ENCODE measurements around the gene LRRC4.

The LRRC4 gene

DNA sequence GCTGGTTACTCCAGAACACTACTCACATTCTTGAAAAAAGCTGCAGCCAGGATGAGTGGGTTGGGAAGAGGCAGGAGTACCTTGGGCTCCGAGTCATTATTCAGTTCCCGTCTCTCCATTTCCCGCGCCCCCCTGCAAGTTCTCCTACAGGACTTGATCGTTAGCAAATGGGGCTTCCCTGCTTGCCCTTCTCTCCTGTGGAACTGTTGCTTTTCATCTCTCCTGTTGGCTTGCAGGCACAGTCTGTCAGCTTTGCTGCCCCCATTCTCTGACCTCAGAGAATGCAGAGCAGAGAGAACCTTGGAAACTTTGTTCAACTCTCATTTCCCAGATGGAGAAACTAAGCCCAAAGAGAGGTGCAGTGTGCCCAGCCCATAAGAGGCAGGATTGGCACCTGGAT is 35.6 kb upstream of the LRRC4 start:
- no peaks in the 10 kb centered on the region for H3K27me3 Mint-ChIP-seq
- no peaks in the 10 kb centered on the region for H3K9me3 Mint-ChIP-seq
- no peak overlapping the region for H3K27ac Mint-ChIP-seq
- H3K36me3 Mint-ChIP-seq, result peaks cover 22% of the 10 kb centered on the region
- H3K4me3 Mint-ChIP-seq, result no peak overlapping the region
- ATAC-seq, result no peak
- no peaks in the 10 kb centered on the region for H3K4me1 Mint-ChIP-seq

DNA sequence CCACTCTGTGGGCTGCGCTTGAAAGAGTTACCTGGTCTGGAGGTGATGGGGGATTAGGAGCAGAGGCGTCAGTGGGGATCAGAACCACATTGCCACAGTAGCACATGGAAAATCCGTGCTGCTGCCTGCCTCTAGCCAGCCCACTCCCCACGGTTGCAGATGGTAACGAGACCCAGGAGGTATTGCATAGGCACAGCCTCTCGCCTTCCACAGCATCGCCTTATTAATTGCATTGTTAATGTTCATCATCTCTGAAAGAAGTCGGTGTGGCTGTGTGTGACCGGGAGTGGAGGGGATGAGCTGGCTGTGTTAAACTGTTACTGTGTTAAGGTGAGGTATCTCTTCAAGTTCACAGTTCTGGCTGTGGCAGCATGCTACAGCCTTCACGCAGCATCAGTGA is 35.2 kb upstream of the LRRC4 start:
- Mint-ChIP-seq H3K4me1 (no peaks in the 10 kb centered on the region), H3K36me3 (peaks cover 22% of the 10 kb centered on the region), H3K4me3 (no peak overlapping the region), H3K9me3 (no peaks in the 10 kb centered on the region), H3K27ac (no peak overlapping the region), H3K27me3 (no peaks in the 10 kb centered on the region)
- ATAC-seq, result no peak

DNA sequence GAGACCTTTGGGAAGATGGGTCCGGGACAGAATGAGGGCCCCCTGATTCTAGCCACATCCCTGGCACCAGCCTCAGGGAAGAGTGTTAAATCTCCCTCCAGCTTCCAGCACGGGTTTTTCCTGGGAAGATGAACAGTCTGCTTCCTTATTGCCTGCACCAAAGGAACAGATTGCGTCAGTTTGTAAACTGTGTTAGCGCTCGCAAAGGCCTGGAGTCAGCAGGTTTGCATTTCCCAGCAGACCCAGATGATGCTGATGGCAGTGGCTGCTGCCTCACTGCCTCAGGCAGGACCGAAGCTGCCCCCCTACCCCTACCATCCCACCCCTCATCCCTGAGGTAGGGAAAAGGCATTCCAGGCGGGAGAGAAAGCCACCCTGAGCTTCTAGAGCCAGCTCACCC is 34.6 kb upstream of the LRRC4 start:
- Mint-ChIP-seq H3K36me3 (peaks cover 23% of the 10 kb centered on the region), H3K27me3 (no peaks in the 10 kb centered on the region), H3K4me3 (no peak overlapping the region), H3K9me3 (no peaks in the 10 kb centered on the region), H3K27ac (no peak overlapping the region), H3K4me1 (no peaks in the 10 kb centered on the region)
- no peak for ATAC-seq

DNA sequence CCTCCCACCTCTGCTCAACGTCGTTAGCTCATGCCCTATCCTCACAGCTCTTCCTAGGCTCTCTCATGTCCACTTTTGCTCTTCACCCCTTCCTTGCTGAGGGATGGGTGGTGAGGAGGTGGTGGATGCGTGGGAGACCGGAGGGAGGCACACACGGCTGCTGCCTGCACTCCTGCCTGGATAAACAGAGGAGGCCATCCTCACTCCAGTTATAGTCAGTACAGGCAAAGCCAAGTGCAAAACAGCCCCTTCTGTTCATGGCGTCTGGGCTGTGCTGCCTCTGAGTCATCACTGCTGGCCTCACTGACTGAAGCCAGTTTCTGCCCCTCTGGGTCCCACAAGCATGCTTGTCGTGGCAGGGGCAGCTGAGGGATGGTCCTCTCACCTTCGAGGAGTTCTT is 31.9 kb upstream of the LRRC4 start:
- H3K27me3 Mint-ChIP-seq, result no peaks in the 10 kb centered on the region

DNA sequence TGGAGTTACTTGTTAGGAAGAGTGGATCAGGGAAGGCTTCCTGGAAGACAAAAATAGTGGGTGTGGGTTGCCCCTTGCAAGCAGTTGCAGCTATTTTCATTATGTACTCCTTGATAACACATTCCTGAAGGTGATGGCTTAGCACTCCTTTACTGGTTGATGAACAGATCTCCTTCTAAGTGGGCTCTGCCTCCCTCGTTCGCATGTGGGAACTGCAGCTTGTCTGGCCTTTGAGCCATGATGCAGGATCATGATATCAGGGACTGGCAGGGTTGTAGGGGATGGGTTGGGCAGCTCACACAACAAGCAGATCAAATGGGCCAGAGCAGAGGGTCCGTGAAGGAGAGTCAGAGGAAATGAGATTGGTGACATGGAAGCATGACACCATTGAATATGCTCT is 28.8 kb upstream of the LRRC4 start:
- no peaks in the 10 kb centered on the region for H3K27me3 Mint-ChIP-seq
- peaks cover 13% of the 10 kb centered on the region for H3K4me1 Mint-ChIP-seq
- no peak overlapping the region for H3K27ac Mint-ChIP-seq
- H3K9me3 Mint-ChIP-seq, result no peaks in the 10 kb centered on the region
- no peak overlapping the region for H3K4me3 Mint-ChIP-seq
- H3K36me3 Mint-ChIP-seq, result peaks cover 32% of the 10 kb centered on the region
- no peak for ATAC-seq

More for the DNA sequence above, 31.9 kb upstream of the LRRC4 start:
- no peak overlapping the region for H3K4me3 Mint-ChIP-seq
- H3K27ac Mint-ChIP-seq, result no peak overlapping the region
- peaks cover 33% of the 10 kb centered on the region for H3K36me3 Mint-ChIP-seq
- H3K4me1 Mint-ChIP-seq, result peaks cover 8% of the 10 kb centered on the region
- H3K9me3 Mint-ChIP-seq, result no peaks in the 10 kb centered on the region
- no peak for ATAC-seq

DNA sequence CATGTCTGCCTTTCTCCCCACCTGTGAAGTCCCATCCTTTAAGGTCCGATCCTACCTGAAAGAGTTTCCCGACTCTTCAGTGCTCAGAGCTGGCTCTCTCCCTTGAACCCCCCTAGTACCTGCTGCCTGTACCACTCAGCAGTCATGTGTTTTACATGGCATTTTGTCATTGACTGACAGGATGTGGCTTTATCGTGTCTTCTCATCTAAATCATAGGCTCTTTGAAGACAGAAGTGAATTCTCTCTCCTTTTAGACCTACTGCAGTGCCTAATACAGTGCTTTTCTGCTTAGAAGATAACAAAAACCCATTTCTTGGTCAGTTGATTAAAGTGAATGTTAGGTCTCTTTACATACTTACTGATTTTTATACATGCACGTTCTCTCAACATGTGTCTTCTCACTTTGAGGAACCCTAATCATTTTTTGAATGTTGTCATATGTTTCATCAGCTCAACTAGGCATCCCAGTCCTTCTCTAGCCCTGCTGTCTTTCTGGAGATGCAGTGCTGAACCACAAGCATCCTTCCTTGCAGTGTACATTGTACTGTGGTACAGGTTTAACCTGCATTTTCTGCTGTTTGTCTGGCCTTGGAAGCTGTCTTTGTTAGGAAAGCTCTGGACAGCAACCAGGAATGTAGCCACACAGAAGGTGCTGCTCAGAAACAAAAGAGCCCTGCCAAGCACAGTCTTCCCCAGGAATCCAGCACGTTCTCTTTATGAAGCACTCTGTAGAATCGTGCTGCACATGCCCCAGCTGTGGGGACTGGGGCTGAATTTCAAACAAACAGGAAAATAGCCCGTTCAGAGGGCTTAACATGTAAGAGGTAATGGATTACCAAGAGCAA is 28.1 kb upstream of the LRRC4 start:
- no peak for ATAC-seq
- peaks cover 28% of the 10 kb centered on the region for H3K36me3 Mint-ChIP-seq
- no peak overlapping the region for H3K4me3 Mint-ChIP-seq
- H3K27me3 Mint-ChIP-seq, result no peaks in the 10 kb centered on the region
- H3K9me3 Mint-ChIP-seq, result no peaks in the 10 kb centered on the region
- H3K27ac Mint-ChIP-seq, result no peak overlapping the region
- H3K4me1 Mint-ChIP-seq, result peaks cover 13% of the 10 kb centered on the region

DNA sequence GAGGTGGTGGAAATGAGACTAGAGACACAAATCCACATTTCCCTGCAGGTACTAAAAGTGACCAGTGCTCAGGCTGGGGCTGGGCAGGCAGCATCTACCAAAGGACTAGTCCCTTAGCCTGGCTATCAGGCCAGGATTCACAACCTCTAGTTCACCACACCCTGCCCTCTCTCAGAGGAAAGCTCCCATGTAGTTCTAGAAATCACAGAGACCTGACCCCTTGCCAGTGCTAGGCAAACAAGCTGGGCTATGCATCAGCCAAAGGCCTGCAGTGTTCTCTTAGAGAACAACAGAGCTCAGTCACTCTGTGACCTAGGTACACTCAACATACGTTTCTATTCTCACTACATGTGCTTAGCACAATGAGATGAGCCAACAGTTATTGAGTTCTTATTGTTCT is 26.7 kb upstream of the LRRC4 start:
- peaks cover 23% of the 10 kb centered on the region for H3K36me3 Mint-ChIP-seq
- no peaks in the 10 kb centered on the region for H3K27me3 Mint-ChIP-seq
- H3K9me3 Mint-ChIP-seq, result no peaks in the 10 kb centered on the region
- no peak for ATAC-seq
- no peak overlapping the region for H3K4me3 Mint-ChIP-seq
- no peak overlapping the region for H3K27ac Mint-ChIP-seq
- peaks cover 13% of the 10 kb centered on the region for H3K4me1 Mint-ChIP-seq

DNA sequence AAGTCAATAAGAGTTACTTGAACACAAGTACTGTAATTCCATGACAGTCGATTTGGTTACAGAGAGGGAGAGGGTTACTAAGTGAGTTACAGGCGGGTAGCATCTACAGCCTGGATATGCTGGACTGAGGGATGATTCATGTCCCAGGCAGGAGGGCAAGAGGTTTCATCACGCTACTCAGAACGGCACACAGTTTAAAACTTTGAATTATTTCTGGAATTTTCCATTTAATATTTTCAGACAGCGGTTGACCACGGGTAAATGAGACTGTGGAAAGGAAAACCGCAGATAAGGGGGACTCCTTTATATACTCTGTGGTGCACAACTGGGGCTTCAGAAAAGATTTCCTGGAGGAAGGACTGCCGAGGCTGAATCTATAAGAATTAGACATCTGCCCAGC is 25.7 kb upstream of the LRRC4 start:
- H3K27me3 Mint-ChIP-seq, result no peaks in the 10 kb centered on the region
- no peaks in the 10 kb centered on the region for H3K9me3 Mint-ChIP-seq
- H3K36me3 Mint-ChIP-seq, result peaks cover 23% of the 10 kb centered on the region
- no peak overlapping the region for H3K27ac Mint-ChIP-seq
- no peak for ATAC-seq
- H3K4me3 Mint-ChIP-seq, result no peak overlapping the region
- H3K4me1 Mint-ChIP-seq, result peaks cover 22% of the 10 kb centered on the region

DNA sequence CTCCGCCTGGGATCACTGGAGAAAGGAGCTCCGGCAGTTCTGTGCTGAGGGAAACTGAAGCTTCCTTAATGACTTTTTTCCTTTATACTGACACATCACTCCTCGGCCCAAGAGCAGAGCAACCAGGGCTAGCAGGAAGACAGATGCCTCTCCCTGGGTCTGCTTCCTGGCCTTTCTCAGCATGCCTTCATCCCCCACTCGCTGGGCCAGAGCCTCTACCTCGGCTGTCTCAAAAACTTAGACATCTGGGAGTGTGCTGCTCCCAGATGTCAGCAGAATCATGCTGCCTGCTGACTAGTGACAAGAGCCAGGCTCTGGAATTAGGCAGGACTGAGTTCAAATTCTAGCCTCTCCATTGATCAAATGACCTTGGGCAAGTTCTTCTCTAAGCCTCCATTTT is 24.4 kb upstream of the LRRC4 start:
- H3K9me3 Mint-ChIP-seq, result no peaks in the 10 kb centered on the region
- H3K27ac Mint-ChIP-seq, result no peak overlapping the region
- H3K4me1 Mint-ChIP-seq, result peaks cover 29% of the 10 kb centered on the region
- H3K36me3 Mint-ChIP-seq, result peaks cover 25% of the 10 kb centered on the region
- H3K4me3 Mint-ChIP-seq, result no peak overlapping the region
- no peak for ATAC-seq
- H3K27me3 Mint-ChIP-seq, result no peaks in the 10 kb centered on the region

DNA sequence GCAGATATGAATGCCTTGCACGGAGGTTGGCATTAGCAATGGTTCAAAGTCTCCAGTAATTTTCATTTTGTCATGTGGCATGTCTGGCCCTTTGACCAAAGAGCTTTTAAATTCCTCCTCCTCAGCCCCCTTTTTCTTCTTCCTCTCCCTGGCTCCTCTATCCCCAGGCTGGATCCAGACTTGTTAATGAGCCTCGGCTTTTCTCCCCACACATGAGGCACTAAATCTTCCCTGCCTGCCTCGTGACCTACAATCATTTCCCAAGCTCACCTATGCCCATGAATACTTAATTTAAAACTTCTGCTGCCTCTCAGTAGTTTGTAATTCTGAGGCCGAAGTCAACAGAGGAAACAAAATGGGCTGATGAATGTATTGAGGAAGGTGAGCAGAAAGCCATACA is 23.3 kb upstream of the LRRC4 start:
- H3K4me1 Mint-ChIP-seq, result peaks cover 33% of the 10 kb centered on the region
- peaks cover 22% of the 10 kb centered on the region for H3K36me3 Mint-ChIP-seq
- H3K27me3 Mint-ChIP-seq, result no peaks in the 10 kb centered on the region
- no peak for ATAC-seq
- H3K4me3 Mint-ChIP-seq, result no peak overlapping the region
- no peak overlapping the region for H3K27ac Mint-ChIP-seq
- H3K9me3 Mint-ChIP-seq, result no peaks in the 10 kb centered on the region

DNA sequence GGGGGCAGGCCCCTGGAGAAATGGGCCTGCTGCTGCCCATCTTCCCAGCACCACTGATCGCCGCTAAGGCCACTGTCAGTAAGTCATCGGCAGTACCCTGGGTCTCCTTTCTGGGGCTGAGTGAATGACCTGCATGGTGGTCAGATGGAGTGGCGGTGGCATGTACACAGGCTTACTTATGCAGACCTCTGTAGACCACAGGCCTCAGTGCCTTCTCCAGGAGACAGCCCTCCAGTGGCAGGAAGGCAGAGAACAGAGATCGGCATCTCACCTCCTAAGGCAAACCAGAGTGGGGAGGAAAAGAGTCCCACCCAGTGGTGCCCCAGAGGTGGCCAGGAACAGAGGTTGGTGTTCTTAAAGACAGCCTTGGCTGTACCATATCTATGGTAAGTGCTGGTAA is 22.8 kb upstream of the LRRC4 start:
- peaks cover 24% of the 10 kb centered on the region for H3K36me3 Mint-ChIP-seq
- H3K9me3 Mint-ChIP-seq, result no peaks in the 10 kb centered on the region
- ATAC-seq, result no peak
- H3K27me3 Mint-ChIP-seq, result no peaks in the 10 kb centered on the region
- peaks cover 35% of the 10 kb centered on the region for H3K4me1 Mint-ChIP-seq
- no peak overlapping the region for H3K27ac Mint-ChIP-seq
- H3K4me3 Mint-ChIP-seq, result no peak overlapping the region

DNA sequence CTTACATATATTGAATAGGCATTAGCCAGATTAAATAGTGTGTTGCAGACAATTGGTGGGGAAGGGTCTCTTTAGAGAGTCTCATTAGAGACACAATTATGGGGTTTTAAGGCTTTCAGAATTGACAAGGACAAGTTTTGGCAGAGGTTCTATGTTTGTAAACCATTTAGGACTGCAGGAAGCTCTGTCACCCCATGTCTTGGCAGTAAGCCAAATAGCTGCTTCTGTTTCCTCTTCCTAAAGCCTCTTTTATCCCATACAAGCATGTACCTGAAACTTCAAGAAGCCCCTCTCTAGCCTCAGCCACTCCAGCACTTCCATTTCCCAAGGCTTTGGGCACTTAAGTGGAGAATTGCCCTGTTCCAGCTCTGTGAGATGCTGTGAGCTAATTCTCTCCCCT is 21.8 kb upstream of the LRRC4 start:
- H3K27me3 Mint-ChIP-seq, result no peaks in the 10 kb centered on the region
- no peak overlapping the region for H3K4me3 Mint-ChIP-seq
- H3K36me3 Mint-ChIP-seq, result peaks cover 22% of the 10 kb centered on the region
- no peaks in the 10 kb centered on the region for H3K9me3 Mint-ChIP-seq
- peaks cover 32% of the 10 kb centered on the region for H3K4me1 Mint-ChIP-seq
- ATAC-seq, result no peak
- no peak overlapping the region for H3K27ac Mint-ChIP-seq

DNA sequence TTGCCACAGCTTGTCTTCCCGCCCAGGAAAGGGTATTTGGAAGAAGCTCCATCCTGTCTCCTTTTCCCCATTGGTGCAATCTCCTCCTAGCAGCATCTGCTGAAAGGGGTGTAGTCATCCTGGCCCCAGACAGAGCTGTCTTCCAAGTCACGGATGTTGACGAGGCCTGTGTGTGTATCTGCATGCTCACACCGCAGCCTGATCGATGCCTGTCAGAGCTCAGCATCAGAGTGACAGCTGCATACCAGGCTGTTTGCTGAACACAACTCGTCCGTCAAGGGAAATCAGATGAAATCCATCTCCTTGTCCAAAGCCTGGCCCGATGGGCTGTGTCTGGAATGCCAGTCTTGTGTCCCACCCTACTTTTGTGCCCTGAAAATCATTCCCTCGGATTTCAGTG is 21.2 kb upstream of the LRRC4 start:
- no peaks in the 10 kb centered on the region for H3K9me3 Mint-ChIP-seq
- peaks cover 28% of the 10 kb centered on the region for H3K4me1 Mint-ChIP-seq

DNA sequence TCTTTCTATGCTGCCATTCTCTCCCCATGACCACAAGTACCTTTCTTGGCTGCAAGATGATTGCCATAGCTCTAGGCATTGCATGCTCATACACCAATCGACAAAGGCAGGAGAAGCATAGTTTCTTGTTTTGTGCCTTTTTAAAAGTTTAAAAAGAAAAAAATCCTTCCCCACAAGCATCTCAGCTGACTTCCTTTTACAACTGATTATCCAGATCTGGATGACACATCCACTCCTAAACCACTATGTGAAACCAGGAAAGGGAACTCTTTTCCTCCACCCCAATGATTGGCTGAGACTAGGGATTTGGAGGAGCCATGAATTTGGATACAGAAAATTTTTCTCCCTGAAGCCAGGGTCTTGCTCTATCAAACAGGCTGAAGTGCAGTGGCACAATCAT is 14.5 kb upstream of the LRRC4 start:
- no peak overlapping the region for H3K4me3 Mint-ChIP-seq
- no peak overlapping the region for H3K27ac Mint-ChIP-seq
- no peaks in the 10 kb centered on the region for H3K9me3 Mint-ChIP-seq
- no peak for ATAC-seq
- H3K27me3 Mint-ChIP-seq, result no peaks in the 10 kb centered on the region
- H3K4me1 Mint-ChIP-seq, result peaks cover 42% of the 10 kb centered on the region
- H3K36me3 Mint-ChIP-seq, result peaks cover 17% of the 10 kb centered on the region

More for the DNA sequence above, 21.2 kb upstream of the LRRC4 start:
- peaks cover 22% of the 10 kb centered on the region for H3K36me3 Mint-ChIP-seq
- no peak overlapping the region for H3K4me3 Mint-ChIP-seq
- H3K27ac Mint-ChIP-seq, result no peak overlapping the region
- no peaks in the 10 kb centered on the region for H3K27me3 Mint-ChIP-seq
- ATAC-seq, result no peak

DNA sequence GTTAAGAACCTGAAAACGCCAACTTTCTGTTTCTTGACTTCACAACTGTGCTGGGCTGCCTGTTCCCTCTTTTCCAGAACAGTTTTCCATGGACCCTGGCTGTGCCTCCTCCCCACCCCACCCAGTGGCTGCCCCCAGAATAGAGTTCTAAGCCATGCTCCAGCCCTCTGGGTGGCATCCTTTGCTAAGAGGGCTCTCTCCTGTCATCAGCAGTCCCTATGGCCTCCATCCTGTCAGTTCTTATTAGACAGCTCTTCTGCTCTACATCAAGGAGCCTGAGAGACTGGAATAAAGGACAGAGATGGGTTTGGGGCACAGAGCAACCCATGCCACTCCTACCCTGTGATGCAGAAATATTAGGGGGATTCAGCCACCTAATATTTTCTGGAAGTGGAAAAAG is 13.9 kb upstream of the LRRC4 start:
- Mint-ChIP-seq H3K4me1 (peaks cover 42% of the 10 kb centered on the region), H3K4me3 (no peak overlapping the region), H3K27ac (no peak overlapping the region), H3K27me3 (no peaks in the 10 kb centered on the region), H3K36me3 (peaks cover 12% of the 10 kb centered on the region), H3K9me3 (no peaks in the 10 kb centered on the region)
- ATAC-seq, result no peak

DNA sequence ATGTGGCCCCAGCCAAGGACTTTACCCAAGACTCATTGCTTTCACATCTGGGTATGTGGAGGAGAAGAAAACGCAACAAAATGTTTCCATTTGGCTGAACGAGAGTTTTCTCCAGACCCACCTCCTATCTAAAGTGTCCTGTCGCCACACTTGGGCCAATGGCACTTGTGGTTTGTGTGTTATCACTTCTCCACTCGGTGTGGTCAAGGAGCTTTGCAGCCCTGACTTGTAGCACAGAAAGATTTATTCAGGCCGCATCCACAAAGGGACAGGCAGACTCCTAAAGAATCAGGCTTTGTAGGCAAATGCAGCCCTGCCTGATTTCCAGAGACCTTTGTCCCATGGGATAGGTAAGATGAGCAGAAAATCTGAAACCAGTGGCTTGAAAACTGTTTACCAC is 12.8 kb upstream of the LRRC4 start:
- Mint-ChIP-seq H3K27me3 (no peaks in the 10 kb centered on the region), H3K27ac (no peak overlapping the region), H3K4me1 (peaks cover 33% of the 10 kb centered on the region), H3K36me3 (peaks cover 3% of the 10 kb centered on the region), H3K4me3 (no peak overlapping the region), H3K9me3 (no peaks in the 10 kb centered on the region)
- ATAC-seq, result no peak

All from stimulated activated memory B cell treated with anti-CD40 and anti-IgM and Interleukin-4, amounts not matched to agents 10 μg/mL and 1 μg/mL and 100 μg/mL, for 72 hours (primary cell).